NCI-H2029 treated with DMSO at 0.1 percent for 48 hours (cell line): ENCODE measurements around the gene MTHFS.
A peak's percentile ranks its signal among the peaks of the same experiment; 100 is the strongest.

Experiments used
- DNase-seq: peaks from one replicate; lab custom pipeline; 2025; lab: John Stamatoyannopoulos, UW

The MTHFS gene

DNA sequence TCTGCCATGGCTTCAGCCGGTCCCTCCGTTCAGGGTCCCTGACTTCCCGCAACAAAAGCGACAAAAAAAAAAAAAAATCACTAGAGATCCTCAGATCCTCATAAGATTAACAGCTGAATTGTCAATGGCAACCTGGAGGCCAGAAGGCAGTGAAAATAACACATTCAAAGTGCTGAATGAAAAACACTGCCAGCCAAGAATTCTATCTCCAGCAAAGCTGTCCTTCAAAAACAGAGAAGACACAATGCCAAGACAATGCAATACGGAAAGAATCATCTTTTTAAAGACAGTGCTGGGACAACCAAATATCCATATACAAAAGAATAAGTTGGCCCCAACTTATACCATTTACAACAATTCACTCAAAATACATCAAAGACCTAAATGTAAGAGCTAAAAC, 21.6 kb downstream of the MTHFS start:
- no peak for DNase-seq

DNA sequence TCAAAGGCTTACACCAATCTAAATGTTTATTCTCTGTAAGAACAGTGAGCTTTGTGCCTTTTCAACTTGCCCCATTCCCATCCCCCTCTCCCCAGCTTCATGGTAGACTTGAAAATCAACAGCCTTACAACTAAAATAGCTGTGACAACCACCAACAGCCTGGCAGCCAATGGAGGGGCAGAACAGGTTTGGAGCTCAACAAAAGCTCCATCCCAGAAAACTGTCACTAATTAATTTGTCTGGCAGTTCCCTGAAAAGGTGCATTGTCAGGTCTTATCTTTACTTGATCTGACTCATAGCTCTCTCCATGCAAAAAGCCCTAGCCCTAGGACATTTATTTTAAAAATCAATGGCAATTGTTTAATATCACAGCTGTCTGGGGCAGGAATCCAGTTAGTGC, 22.6 kb downstream of the MTHFS start:
- DNase-seq, result no peak

DNA sequence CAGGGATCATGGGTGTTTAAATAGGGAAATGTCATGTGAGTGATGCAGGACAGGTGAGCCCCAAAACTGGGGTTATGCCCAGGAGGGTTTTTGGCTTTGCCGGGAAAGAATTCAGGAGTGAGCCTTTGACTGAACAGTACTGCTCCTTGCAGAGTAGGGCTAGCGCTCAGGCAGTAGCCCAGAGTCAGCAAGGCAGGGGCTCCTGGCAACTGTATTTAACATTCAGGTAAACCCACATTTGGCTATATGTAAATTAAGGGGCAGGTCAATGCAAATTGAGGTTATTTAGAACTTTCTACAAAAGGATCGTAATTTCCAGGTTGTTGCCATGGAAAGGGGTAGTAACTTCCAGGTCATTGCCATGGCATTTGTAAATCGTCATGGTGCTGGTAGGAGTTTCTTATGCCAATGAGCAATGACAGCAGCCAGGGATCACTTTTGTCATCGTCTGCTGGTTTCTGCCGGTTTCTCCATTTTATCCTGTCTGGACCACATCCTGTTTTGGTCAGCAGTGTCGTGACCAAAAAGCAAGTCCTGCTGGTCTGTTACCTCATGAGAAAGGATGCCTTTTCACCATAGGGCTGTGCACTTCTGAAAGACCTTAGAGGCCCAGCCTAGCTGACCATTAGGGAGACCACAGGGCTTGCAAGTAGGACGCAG, 24.3 kb downstream of the MTHFS start:
- no peak for DNase-seq

DNA sequence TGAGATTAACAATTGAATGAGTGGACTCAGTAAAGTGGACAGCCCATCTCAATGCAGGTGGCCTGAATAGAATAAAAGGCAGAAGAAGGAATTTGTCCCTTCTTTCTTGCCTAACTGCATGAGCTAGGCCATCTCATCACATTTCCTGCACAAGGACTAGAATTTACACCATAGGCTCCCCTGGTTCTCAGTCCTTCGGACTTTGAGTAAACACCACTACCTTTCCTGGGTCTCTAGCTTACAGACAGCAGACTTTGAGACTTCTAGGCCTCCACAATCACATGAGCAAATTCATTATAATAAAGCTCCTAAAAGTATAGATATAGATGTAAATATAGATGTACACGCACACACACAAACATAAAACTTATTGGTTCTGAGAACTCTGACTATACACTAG, 28.3 kb downstream of the MTHFS start:
- no peak for DNase-seq

DNA sequence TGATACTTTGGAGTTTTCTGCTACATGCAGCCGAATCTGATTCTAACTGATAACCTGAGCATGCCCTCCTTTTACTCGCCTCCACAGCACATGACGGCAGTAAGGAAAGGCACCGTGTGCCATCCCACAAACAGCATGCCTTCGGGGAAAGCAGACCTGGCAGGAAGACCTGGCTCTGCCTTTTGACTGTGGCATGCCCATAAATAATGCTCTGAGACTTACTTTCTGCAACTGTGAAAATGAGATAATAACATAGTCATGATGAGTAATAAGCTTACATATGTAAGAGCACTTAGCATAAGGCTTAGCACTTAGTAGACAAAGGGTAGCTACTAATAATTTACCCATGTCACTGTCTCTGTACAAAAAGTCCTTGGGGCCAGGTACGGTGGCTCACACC, 32.9 kb downstream of the MTHFS start:
- no peak for DNase-seq

DNA sequence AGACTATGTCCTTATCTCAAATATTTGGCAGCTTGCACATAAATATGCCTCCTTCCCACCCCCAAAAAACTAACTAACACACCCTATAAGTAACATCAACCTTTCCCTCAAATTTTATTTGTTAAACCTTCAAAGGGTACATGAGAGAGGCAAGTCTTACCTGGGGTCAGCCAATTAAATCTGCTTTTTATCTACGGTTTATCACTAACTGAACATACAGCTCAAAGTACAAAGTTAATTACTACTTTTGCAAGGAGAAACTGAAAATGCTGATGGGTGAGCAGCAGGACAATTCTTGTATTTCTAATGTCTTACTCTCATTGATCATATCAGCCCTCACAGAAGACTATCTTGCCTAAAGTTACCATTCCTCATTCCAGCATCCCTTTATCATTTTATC, 34.6 kb downstream of the MTHFS start:
- DNase-seq, result no peak

DNA sequence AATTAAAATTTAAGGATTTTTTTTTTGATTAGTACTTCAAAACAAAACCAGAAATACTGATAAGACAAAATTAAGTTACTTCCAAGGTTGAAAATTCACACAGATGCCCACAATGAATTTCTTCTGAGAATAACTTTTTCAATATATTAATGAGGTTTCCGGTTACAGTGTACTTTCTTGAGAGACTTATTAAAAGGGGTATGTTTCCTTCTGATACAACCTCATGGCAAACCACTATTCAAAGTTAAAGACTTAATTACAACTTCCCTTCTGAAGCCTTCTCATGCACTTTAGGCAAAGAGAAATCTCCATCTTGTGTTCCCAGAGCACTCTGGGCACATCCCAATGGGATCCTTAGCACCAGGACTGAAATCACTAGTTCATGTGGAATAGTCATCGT, 36.2 kb downstream of the MTHFS start:
- DNase-seq, result no peak

DNA sequence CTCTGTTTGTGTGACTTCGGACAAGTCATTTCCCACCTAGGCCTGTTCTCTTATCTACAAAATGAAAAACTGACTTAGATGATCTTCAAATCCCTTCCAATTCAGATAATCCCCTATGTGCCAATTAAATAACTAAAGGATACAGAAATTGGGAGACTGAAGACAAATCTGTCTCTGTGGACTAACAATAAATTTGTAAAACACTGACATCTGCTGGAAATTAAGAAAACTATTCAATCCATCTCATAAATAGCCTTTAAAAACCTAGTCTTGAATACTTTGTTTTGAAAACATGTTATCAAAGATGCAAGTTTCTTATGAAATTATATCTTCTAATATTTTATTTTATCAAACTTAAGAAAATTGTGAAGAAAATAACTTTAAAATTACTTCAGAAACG, 38.3 kb downstream of the MTHFS start:
- no peak for DNase-seq

DNA sequence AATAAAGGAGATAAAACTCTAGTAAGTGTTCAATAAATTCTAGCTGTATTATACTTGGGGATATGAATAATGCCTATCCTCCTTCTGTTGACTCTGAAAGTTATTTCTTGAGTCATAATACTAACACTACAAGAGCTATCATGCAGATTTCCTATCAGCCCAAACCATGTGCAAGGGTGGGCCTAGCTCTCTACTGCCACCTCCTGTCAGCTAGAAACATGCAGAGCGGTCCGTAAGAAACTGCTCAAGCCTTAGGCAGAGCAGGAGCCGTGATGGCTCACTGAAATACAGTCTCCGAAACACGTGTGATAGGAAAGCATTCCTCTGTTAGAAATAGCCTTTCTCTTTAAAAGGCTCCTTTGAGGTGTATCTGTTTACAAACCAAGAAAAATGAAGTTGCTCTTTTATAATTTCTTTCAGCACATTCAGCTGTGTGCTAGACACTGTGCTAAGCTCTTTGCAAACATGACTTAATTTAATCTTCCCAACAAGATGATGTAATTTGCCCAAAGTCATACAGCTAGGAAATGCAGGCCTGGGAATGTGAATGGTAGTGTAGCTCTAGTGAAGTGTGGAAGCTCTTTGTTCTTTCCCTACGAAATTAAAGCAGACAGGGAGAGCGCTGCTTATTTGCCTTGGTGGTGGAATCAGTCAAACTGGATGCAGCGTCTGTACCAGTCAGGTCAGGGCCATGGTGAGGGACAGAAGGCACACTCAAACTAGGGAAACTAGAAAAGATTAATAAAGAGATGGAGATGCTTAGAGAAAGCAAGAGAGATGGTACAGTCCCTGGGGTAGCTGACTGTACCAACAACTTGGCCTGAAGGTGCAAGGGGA, 43.1 kb downstream of the MTHFS start:
- peak; percentile 1 for DNase-seq

DNA sequence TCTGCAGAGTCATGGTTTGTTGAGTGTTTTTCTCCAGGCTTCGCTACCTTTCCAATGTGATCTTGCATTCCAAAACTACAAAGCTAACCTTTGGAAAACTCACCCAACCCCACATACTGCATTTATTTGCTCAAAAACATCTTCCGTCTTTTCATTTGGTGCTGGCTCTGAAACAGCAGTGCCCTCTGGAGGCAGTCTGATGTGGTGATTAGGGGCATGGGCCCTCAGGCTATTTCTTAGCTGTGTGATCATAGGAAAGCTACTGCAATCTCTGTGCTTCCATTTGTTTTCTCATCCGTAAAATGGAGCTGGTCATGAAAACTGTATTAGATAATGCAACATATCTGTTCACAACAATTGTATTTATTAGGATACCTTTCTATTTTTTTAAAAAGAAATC, 47.0 kb downstream of the MTHFS start:
- DNase-seq, result no peak

DNA sequence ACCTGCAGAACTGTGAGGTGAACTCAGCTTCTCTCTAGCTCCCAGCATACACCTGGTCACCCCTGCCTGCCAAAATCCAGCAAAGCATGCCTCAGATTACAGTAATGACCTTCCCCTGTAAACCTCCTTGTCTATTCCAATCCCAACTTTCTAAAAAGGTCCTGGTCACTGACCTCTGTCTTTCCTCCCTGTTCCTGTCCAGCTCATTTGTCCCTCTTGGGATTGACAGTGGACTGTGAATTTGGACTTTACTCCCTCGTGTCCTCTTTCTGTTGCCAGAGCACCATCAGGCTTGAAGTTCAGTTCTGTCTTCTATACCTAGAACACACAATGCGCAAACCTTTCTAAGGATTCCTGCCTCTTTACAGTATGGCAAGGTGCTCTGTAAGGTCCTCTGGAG, 50.3 kb downstream of the MTHFS start:
- DNase-seq, result no peak

DNA sequence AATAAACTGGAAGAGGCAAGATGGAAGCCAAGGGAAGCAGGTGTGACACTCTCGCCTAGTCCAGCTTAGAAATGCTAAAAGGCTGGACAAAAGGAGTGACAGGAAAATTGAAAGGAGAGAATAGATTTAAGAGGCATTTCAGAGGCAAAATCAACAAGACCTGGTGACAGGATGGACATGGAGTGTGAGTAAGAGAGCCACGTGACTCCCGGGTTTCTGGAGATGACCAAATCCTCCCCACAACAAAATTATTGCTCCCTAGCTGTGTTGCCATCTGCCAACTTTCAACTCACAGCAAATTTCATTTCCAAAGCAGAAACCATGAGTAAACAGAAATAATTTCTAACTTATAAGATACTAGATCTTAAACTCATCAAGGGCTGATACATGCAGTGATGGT, 52.6 kb downstream of the MTHFS start:
- DNase-seq, result no peak

DNA sequence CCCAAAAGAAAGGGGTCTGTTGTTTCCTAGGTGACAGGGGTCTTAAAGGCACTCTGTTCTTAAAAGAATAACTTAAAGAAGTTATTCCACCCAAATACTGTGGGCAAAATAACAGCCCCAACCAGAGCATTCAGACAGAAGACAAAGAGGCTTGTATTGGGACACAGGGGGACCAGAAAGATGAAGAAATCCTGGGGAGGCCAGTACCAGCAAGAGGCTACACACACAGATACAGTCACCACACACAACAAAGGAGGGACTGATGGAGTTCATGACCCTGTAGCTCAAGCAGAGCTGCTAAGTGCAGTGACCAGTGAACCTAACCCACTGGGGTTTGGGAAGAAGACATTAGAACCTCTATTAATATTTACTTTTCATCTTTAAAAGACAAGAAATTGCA, 59.0 kb downstream of the MTHFS start:
- no peak for DNase-seq

DNA sequence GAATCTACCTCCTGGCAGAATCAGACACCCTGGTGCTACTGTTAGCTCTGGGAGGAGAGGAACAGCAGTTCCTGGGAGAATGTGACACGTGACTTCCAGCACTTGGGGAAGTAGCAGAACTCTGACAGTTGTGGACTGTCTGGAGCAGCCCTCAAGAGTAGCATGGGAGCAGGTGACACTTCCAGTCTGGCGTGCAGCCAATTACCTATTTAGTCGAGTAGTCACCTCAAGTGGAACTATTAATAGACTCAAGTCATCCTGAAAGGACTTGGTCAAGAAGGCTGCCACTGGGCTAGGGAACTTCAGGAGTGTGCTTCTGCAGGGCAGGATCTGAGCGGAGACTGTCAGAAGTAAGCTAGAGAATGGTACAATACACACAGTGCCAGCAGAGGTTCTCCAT, 62.3 kb downstream of the MTHFS start:
- DNase-seq, result peak; percentile 12

DNA sequence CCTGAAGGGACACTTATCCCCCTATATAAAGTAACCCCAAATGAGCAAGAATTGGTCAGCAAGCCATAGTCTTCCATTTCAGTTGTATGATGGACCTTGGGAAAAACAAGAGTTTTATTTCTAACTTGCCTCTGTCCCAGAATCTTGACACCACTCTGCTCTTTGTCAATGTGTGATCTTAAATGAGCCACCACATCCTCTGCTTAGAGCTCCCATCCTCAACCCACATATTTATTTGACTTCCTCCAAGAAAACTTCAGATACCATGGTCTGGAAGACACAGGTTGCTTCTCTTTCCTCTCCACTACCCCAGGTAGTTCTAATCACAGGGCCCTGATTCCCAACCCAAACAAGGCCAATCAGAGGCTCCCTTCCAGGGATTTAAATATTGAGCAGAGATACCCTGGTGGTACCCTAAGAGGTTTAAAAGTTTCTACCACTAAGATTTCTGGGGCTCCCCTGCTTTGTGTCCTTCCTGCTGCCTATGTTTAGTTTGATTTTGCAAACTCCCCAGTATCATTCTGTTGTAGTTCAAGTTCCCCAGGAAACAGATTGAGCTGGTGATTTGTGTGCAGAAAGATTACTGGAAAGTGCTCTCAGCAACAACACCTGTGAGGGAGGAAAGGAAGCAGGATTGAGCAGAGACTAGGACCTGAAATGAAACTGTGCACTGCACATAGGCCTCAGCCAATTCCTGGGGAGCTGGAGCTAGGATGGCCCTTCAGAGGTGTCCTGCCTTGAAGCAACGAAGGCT, 64.3 kb downstream of the MTHFS start:
- no peak for DNase-seq

DNA sequence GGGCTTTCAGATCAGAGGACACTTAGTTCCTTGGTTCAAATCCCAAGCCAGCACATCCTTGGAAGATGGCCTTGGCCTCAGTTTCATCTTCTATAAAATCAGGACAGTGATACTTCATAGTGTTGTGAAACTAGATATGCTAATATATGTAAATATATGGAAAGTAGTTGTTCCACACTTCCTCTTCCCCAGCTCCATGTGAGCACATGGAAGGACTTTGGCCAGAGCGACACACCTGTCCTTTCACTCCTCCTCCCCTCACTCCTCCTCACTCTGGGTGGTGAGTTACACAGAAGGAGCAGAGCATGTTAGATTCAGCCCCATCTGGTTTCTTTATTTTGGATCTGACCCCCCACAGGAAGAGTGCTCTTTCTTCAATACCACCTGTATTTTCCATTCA, 65.2 kb downstream of the MTHFS start:
- no peak for DNase-seq

DNA sequence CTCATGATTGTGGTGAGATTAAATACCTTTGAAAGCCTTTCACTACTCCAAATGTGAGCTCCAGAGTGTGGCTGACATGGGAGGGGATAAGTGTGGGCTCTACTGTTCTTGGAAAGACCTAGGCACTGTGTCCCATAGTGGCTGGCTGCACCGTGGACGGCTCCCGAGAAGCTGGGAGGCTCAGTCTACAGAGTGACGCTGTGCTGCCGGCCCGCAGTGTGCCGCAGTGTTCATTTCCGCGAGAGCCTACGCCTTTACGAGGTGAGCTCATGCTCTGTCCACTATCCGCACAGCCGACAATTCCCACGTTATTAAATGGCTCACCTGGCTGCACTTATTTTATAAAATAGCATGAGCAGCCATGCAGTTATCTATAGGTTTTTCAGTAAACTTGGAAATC, 66.9 kb downstream of the MTHFS start:
- no peak for DNase-seq

DNA sequence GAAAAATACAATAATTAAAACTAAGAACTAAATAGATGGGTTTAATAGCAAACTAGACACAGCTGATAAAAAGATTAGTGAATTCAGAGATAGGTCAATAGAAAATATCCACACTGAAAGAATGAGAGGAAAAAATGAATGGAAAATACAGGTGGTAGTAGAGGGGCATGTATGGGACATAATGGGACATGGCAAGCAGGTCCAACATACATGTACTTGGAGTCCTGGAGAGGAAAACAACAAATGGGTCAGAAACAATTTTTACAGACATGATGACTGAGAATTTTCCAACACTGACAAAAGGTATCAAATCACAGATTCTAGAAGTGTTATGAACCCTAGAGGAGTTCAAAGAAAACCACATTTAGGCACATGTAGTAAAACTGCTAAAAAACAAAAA, 68.4 kb downstream of the MTHFS start:
- DNase-seq, result no peak

DNA sequence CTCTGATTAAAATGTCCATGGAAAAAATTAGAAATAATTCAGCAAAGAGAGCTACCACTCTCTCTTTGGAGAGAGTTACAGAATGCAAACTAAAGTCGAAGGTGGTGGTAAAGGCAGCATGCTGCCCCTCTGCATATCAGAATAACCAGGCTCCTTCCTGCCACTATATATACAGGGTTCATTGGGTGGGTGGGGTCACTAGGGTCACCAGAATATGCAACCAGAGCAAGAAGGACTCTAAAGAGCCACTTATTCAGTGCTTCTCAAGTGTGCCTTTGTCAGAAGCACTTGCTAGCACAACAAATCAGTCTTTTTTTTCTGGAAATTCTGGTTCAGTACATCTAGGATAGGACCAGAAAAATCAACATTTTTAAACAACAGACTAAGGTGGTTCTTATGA, 70.0 kb downstream of the MTHFS start:
- no peak for DNase-seq

DNA sequence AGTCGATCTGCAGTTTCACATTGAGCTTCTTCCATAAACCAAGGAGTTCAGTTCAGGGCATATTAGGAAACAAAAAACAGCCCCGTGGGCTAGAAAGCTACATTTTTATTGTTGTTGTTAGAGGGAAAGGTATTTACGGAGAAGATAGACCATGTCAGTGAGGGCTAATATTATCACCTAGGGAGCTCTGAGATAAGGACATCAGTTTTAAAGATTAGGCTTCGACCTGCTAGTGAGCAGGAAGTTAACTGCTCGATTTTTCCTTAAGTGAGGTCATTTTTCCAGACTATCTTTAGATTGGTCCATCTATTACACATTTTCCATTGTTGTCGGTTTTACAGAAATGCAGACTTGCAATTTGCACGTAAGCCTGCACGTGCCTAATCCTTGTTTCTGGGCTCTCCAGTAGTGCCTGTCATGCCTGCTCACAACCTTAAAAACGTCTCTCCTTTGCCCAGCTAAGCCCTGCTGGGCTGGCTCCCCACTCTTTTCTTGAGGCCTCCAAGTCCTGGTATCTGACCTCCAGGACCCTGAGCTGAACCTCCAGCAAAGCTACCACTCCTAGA, 72.6 kb downstream of the MTHFS start:
- no peak for DNase-seq

DNA sequence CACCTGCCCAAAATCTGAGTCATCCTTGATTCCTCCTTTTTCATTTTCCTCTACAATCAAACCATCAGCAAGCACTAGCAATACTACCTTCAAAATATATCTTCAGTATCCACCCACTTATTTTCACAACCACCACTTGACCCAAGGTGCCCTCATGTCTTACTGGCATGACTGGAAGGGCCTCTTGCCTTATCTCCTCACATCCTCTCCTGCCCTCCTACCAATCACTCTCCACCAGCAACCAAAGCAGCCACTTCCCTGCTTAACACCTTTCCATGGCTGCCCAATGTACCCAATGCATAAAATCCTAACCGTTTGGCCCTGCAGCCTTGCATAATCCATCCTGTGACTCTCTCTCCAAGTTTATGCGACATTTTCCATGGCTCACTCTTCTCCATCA, 76.0 kb downstream of the MTHFS start:
- DNase-seq, result no peak

DNA sequence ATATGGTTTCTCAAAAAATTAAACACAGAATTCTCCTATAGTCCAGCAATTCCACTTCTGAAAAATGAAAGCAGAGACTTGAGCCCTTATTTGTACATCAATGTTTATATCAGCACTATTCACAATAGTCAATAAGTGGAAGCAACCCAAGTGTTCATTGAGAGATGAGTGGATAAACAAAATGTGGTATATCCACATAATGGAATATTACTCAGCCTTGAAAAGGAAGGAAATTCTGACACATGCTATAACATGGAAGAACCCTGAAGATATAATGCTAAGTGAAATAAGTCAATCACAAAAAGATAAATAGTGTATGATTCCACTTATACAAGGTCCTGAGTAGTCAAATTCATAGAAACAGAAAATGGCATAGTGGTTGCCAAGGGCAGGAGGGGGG, 76.6 kb downstream of the MTHFS start:
- DNase-seq, result no peak

DNA sequence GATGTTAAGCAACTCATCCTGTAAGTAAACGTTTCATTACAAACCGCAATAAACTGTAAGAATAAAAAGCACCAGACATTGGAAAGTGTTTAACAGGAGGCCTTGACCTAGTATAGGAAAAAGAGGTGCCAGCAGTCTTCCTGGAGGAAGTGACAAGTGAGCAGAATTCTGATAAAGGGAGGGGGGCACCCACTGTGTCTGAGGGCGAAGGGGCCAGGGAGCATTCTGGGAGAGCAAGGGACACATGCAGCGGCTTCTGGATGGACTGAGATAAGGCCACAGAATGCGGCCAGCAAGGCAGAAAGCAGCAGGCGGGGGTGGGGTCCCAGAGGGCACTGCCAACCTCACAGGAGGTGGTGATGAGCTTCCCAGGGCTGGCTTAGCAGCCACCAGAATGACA, 80.2 kb downstream of the MTHFS start:
- DNase-seq, result no peak
